Right lobe of liver (tissue), 6 donors: Measurements from ENCODE around the gene IMMT. TPM values are rescaled to one million over a fixed set of nuclear protein-coding genes. Genes with fewer than 3 reads are reported as not detected.

Experiments
- ATAC-seq, 4 donors: fragments of 200-7000 bp; cut with Tn5 transposase; one replicate each; pipeline ENCODE4 v1.9.1; 2020; ENCODE audit warnings: mild to moderate bottlenecking in 4 of 4, moderate library complexity in 4 of 4
- DNase-seq, 3 donors: peaks; one replicate each; pipeline ENCODE4 v3.0.0-alpha.2; 2020
- H3K27ac ChIP-seq, 3 donors: fragments of 200-600 bp; one replicate each; pipeline ENCODE4 v1.8.0; 2022
- H3K27me3 ChIP-seq, 2 donors: fragments of 200-600 bp; one replicate each; pipeline ENCODE4 v1.8.0; 2022
- H3K36me3 ChIP-seq, 4 donors: fragments of 200-600 bp; sonication (generic) in 1 of 4; one replicate each; pipeline versions ENCODE4 v1.5.1 to v1.8.0; 2017 to 2022; ENCODE audit warnings: control low read depth in 1 of 4
- H3K4me1 ChIP-seq, 4 donors: fragments of 200-600 bp; sonication (generic) in 1 of 4; one replicate each; pipeline versions ENCODE4 v1.5.1 to v1.8.0; 2017 to 2022; ENCODE audit warnings: control low read depth in 1 of 4
- H3K4me3 ChIP-seq, 3 donors: fragments of 200-600 bp; one replicate each; pipeline ENCODE4 v1.8.0; 2022
- H3K9me3 ChIP-seq, 4 donors: fragments of 200-600 bp; sonication (generic) in 1 of 4; one replicate each; pipeline versions ENCODE4 v1.5.1 to v1.8.0; 2017 to 2022; ENCODE audit warnings: control low read depth in 1 of 4
- CTCF ChIP-seq, 4 donors: fragments of 200-600 bp in 3 of 4; fragments of 450-650 bp in 1 of 4; IDR thresholded peaks; one replicate each; pipeline versions ENCODE4 v1.5.1 to v1.8.0; 2016 to 2022; ENCODE audit warnings: antibody characterized with exemption in 4 of 4, mild to moderate bottlenecking in 2 of 4
- POLR2A ChIP-seq: fragments of 450-650 bp; IDR thresholded peaks from one replicate; pipeline ENCODE4 v1.6.1; 2017; ENCODE audit warnings: antibody characterized with exemption, mild to moderate bottlenecking
- WGBS: methylation state at CpG from one replicate; pipeline ENCODE4 v1.1.6; 2018; ENCODE audit warnings: low coverage, low lambda C conversion rate; ENCODE audit not compliant: insufficient coverage; ENCODE audit errors: missing lambda C conversion rate; 5-methylcytosine and 5-hydroxymethylcytosine counted together
- intact Hi-C, 2 donors: fragments of 100-400 bp; cut with DNase I; formaldehyde crosslinking; loops; one replicate each; pipeline versions ENCODE4 v1.11.2 to v1.14.1; 2022
- total RNA-seq, 6 experiments: library from RNA; depleted of rRNA in 2 of 6; stranded (reverse); fragments of >200 nt in 2 of 6; fragmentation: NEBNext Ultra II Directional in 3 of 6; extraction: Animal tissue kit (Norgen Biotek cat#: 25700) in 3 of 6; gene quantifications; one replicate each; pipeline versions ENCODE4 v1.1.0 to v1.2.4, GENCODE V29; 2016 to 2023
- donor health status: DM: no; HTN: yes; CAD: no.
- donor health status: DM: no; HTN: no; CAD: no.
- donor health status: DM: no; HTN: no; CAD: no.
- donor health status: DM: no; HTN: yes; CAD: no.
- donor health status: DM: no; HTN: yes; CAD: no.

Gene IMMT
- total RNA-seq, 6 experiments from 2014 or later, result 48.9 to 56.9 (median 52.5) TPM

GRCh38 chr2:86213699-86214502 lies 18.6 kb upstream of the IMMT start:
- intact Hi-C loops, result loop anchor here in 1 of 2 donors (10.0 kb wide), 1 partner anchor 141 kb away; no protein-coding TSS in a partner anchor
- peak in 2 of 4 donors; percentile 7 to 56 for ATAC-seq
- Histone ChIP-seq H3K27ac (peak overlapping the region in 1 of 3 donors; percentile 52), H3K36me3 (peaks cover 0 to 23% (median 11%) of the 10 kb centered on the region in 4 donors), H3K4me3 (no peak overlapping the region), H3K4me1 (peaks cover 0 to 40% (median 7%) of the 10 kb centered on the region in 4 donors), H3K27me3 (no peaks in the 10 kb centered on the region), H3K9me3 (no peaks in the 10 kb centered on the region)
- peak in 1 of 3 donors; percentile 38 for DNase-seq
- TF ChIP-seq POLR2A (no peak), CTCF (IDR thresholded peaks at IDR 0.05) (no peak)
- WGBS, result 25% methylated on average over 3 of the region's 4 CpGs

GRCh38 chr2:86213056-86213455 lies 17.8 kb upstream of the IMMT start:
- Histone ChIP-seq H3K9me3 (no peaks in the 10 kb centered on the region), H3K27me3 (no peaks in the 10 kb centered on the region), H3K36me3 (peaks cover 0 to 31% (median 16%) of the 10 kb centered on the region in 4 donors), H3K27ac (peak overlapping the region in 1 of 3 donors; percentile 52), H3K4me3 (no peak overlapping the region), H3K4me1 (peaks cover 0 to 40% (median 7%) of the 10 kb centered on the region in 4 donors)
- DNase-seq, result no peak
- intact Hi-C loops, result loop anchor here in 1 of 2 donors (10.0 kb wide), 1 partner anchor 142 kb away; no protein-coding TSS in a partner anchor
- 29% methylated on average over 1 of the region's 1 CpG for WGBS
- no peak for TF ChIP-seq POLR2A
- no peak for TF ChIP-seq CTCF (IDR thresholded peaks at IDR 0.05)
- ATAC-seq, result peak; percentile 35 to 71 (median 58)

- DNase-seq (no peak), ATAC-seq (peak; percentile 72 to 79 (median 73))
- WGBS, result 19% methylated on average over 2 of the region's 2 CpGs
- Histone ChIP-seq H3K4me3 (no peak overlapping the region), H3K27ac (peak overlapping the region in 1 of 3 donors; percentile 52), H3K9me3 (no peaks in the 10 kb centered on the region), H3K27me3 (no peaks in the 10 kb centered on the region), H3K36me3 (peaks cover 0 to 44% (median 24%) of the 10 kb centered on the region in 4 donors), H3K4me1 (peaks cover 0 to 40% (median 7%) of the 10 kb centered on the region in 4 donors)
- no peak for TF ChIP-seq CTCF (IDR thresholded peaks at IDR 0.05)
- no peak for TF ChIP-seq POLR2A
- intact Hi-C loops, result loop anchor here in 1 of 2 donors (10.0 kb wide), 1 partner anchor 143 kb away; no protein-coding TSS in a partner anchor
These were observed 16.5 kb upstream of the IMMT start for GRCh38 chr2:86211796-86212188.

GRCh38 chr2:86211033-86211795 lies 16.0 kb upstream of the IMMT start:
- no peaks in the 10 kb centered on the region for H3K27me3 ChIP-seq
- ATAC-seq, result peak; percentile 37 to 65 (median 52)
- 69% methylated on average over 2 of the region's 2 CpGs for WGBS
- intact Hi-C loops, result loop anchor here in 1 of 2 donors (10.0 kb wide), 1 partner anchor 144 kb away; no protein-coding TSS in a partner anchor
- H3K27ac ChIP-seq, result peak overlapping the region in 1 of 3 donors; percentile 52
- H3K9me3 ChIP-seq, result no peaks in the 10 kb centered on the region
- H3K4me3 ChIP-seq, result no peak overlapping the region
- H3K36me3 ChIP-seq, result peaks cover 0 to 50% (median 27%) of the 10 kb centered on the region in 4 donors
- peaks cover 0 to 40% (median 7%) of the 10 kb centered on the region in 4 donors for H3K4me1 ChIP-seq
- DNase-seq, result no peak
- TF ChIP-seq POLR2A (no peak), CTCF (IDR thresholded peaks at IDR 0.05) (no peak)
